HG02943 (cell line): ENCODE data around the gene PCNX2.

Experiments used
- ATAC-seq: cut with Tn5 transposase; IDR thresholded peaks from one replicate; pipeline ENCODE4 v1.9.1; 2021; ENCODE audit warnings: mild to moderate bottlenecking, low read depth, moderate library complexity; ENCODE audit not compliant: unreplicated experiment

The PCNX2 gene

GRCh38 chr1:233295237-233295974 is at the start of gene PCNX2:
Gene PCNX2, minus strand, starts transcription at chr1:233295725. Its CDS starts 247 bp downstream, at chr1:233295478.
- peak; percentile 81 for ATAC-seq

DNA sequence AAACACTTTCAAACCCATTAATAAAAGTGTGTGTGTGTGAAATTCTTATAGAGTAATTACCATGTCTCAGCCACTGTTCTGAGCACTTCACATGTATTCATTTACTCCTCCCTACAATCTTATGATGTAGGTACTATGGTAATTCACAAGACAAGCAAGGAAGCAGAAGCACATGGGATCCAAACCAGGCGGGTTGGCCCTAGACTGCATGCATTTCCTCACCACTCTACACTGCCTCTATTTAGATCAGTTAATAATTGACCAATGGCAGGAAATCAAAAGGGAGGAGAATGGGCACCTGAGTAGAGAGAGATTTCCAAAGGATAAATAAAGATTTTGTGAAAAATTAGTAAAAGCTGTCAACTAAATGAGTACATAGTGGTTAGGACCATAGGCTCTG is 47.7 kb upstream of the PCNX2 start:
- ATAC-seq = no peak

- no peak for ATAC-seq
These were observed 46.6 kb upstream of the PCNX2 start for GRCh38 chr1:233342086-233342485.

DNA sequence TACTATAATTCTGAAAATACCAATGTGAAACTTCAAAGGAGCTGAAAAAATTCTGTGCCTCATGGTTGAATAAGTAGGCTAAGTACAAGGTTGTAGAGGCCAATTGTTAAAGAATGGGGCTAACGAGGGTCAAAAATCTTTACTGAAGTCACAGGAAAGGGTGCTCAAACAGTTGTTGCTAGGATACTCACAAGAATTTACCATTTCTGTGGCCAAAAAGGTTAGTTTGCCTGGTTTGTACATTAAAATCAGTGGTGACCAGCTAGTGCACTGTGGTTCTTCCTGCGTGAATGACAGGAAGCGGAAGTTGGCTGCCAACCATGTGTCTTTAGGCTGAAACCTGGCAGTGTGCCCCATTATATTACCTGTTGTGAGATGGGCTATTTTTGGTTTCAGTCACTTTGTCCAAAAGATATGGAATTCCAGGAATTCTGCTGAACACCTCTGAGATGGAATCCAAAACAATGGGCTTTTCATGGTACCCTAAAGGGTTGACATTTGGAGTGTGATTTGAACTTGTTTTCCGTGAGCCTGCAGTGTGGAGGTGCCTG is 45.5 kb upstream of the PCNX2 start:
- ATAC-seq = no peak

- no peak for ATAC-seq
These were observed 44.6 kb upstream of the PCNX2 start for GRCh38 chr1:233340031-233340555.

DNA sequence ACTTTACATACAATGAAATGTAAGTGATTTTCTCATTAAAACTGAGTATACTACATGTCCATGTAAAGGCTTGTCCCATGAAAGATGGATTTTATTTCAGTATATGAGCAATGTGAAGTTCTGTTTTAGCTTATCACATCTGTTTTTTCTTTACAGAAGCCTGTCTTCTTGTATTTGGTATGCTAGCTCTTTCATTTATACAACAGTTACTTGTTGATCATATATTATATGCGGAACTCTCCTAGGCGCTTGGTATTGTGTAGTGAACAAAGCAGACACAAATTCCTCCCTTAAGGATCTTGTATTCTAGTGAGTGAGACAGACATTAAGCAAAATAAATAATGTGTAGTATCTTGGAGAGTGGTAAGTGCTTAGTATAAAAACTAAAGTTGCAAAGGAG is 42.6 kb upstream of the PCNX2 start:
- no peak for ATAC-seq

DNA sequence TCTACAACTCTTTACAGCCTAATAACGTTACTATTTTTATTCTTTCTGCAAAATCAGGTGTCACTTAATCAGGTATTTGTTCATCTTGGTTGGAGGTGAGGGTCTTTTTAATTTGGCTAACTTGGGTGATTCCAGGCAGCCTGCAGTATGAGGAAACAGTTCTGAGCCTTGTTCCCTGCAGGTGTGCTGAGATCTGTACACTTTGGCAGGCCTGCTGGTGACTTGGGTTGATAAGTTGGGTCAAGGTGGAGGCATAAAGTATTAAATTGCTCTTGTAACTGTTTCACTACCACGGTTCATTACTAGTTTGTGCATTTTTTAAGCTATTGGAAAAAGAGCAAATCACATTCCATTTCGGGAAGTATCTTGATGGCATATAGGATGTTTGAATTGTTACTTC is 42.0 kb upstream of the PCNX2 start:
- no peak for ATAC-seq

DNA sequence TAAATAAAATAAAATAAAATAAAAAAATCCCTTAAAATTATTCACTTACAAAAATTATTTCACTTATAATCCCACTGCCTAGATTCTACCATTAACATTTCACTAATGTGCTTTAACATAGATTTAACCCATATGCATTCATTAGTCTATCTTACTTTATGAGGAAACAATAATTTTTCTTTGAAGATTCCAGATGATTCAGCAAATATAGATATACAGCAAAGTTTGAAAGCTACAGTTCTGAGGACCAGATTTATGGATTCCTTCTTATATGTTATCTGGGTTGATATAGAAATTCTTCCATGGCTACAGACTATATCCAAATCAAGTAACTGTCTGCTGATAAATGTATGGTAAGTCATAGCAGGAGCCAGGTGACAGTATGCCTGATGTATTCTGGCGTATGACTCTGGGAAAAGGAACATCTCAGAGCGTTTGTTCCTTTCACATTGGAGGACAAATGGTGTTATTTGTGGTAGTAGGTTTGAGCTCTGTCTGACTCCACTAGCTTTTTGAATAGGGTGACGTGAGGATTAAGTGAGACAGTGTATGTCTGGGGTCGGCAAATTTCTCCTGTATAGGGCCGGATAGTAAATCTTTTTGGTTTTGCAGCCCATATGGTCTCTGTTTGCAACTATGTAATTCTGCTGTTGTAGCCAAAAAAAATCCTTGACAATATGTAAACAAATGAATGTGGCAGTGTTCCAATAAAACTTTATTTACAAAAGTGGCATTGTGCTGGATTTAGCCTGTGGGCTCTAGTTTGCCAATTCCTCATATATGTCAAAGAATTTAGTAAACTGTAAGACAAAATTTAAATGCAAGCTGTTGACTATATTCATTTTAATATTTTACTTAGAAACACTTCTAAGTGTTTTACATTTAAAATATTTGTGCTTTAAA is 41.3 kb upstream of the PCNX2 start:
- no peak for ATAC-seq

DNA sequence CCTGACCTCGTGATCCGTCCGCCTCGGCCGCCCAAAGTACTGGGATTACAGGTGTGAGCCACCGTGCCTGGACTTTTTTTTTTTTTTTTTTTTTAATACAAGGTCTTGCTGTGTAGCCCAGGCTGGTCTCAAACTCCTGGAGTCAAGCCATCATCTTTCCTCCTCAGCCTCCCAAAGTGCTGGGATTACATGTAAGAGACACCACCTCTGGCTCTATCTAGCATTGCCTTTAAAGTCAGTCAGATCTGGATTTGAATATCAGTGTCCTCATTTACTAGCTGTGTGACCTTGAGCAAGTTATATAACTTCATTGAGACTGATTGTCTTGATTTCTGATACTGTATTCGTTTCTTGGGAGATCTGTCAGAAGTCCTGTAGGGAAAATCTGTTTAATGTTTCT is 38.6 kb upstream of the PCNX2 start:
- no peak for ATAC-seq

DNA sequence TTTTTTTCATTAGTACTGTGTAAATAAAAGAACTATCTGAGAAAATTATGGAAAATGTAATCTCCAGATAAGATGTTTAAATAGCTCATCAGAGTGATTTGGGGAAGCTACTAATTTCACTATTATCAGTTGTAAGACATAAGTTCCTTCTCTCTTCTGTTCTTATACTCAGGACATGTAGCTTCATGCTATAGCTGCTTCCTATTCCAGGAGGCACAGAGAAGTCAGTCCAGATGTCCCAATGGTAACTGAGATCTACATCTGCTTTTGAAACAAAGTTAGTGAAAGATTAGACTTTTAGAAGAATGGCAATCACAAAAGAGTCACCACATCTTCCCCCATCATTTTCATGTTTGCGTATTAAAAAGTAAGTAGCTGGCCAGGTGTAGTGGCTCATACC is 37.6 kb upstream of the PCNX2 start:
- ATAC-seq = no peak

- no peak for ATAC-seq
These were observed 36.4 kb upstream of the PCNX2 start for GRCh38 chr1:233331676-233332519.

GRCh38 chr1:233328142-233328921 is 32.8 kb upstream of the PCNX2 start:
- peak; percentile 33 for ATAC-seq

- peak; percentile 50 for ATAC-seq
These were observed 32.2 kb upstream of the PCNX2 start, which contains the start of gene MAP3K21 for GRCh38 chr1:233327651-233328141. Gene MAP3K21, plus strand, starts transcription at chr1:233327724. Its CDS starts 305 bp downstream, at chr1:233328029.

DNA sequence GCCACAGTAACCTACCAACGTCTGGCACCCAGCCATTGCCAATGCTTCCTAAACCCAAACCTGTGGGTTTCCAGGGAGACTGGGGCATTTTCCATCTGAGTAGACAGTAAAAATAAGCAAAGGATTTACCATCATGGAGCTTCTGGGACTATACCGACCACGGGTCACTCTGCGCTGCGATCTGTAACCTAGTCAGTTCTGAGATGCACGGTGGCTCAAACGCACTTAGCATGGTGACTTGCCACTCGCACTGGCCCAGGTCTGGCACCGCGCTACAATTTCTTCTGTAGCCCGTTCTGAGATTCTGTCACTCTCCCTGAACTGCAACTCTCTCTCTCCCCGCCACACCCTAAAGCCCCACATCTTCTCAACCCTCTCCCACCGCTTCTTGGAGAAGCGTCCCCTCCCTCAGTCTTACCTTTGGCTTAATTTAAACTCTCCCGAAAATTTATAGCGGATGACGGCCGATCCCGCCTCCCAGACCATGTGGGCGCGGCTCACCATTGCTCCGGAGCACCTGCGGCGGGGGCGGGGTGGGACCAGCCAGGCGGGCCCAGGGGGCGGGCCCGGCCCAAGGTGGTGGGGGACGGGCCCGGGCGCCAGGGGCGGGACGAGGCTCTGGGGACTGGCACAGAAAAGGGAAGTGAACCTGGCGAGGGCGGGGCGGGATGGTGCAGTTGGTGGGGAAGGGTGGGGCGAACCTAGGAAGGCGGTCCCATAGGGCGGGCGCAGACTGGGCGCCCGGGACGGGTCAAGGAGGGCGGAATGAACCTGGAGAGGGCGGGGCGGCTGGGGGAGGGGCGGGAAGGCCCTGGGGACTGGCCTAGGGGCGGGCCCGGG is 31.5 kb upstream of the PCNX2 start:
- peak; percentile 90 for ATAC-seq

- ATAC-seq = no peak
These were observed 30.8 kb upstream of the PCNX2 start for GRCh38 chr1:233326319-233326718.

DNA sequence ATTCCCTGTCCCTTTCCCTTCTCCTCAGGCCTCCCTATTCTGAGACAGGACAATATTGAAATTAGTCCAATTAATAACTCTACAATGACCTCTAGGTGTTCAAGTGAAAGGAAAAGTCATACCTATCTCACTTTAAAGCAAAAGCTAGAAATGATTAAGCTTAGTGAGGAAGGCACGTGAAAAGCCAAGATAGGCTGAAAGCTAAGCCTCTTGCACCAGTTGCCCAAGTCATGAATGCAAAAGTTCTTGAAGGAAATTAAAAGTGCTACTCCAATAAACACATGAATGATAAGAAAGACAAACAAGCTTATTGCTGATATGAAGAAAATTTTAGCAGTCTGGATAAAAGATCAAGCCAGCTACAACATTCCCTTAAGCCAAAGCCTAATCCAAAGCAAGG is 28.2 kb upstream of the PCNX2 start:
- no peak for ATAC-seq

GRCh38 chr1:233320023-233320422 is 24.5 kb upstream of the PCNX2 start:
- ATAC-seq = no peak

DNA sequence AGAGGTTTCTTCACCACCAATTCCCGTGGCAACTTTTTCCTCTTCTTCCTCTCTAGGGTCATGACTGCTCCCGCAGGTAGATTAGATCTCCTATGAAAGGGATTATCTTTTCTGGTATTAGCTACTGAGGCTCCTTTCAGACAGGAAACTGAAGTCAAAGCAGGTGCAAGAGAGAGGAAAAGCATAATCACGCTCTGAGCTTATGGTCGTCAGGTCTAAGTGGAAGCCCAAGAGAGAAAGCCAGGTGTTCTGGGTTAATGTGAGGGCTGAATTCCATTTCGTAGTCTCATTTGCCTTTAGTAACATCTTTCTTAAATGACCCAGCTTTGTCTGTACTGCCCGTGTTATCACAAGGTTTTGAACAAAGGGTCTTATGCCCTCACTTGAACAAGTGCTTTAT is 23.7 kb upstream of the PCNX2 start:
- ATAC-seq = no peak
